ENCODE data around the gene TTC6. TPM values are rescaled to one million over a fixed set of nuclear protein-coding genes. Genes with fewer than 3 reads are reported as not detected.

The TTC6 gene
- total and polyA plus RNA-seq, 8 donors: 3.2 to 16.7 (median 13.9) TPM

- ATAC-seq: no peak
- H3K27me3 ChIP-seq: peaks cover 20 to 39% of the 10 kb centered on the region in 2 donors
- no peak for DNase-seq
- no peak overlapping the region for H3K27ac ChIP-seq
- no peaks in the 10 kb centered on the region for H3K36me3 ChIP-seq
- intact Hi-C loops (cut with DNase I): no loop called here
- H3K4me1 ChIP-seq: no peaks in the 10 kb centered on the region
- TF ChIP-seq CTCF (IDR thresholded peaks at IDR 0.05): no peak
- H3K4me3 ChIP-seq: no peak overlapping the region
- H3K9me3 ChIP-seq: peaks cover under 1 to 13% of the 10 kb centered on the region in 2 donors
Measured at GRCh38 chr14:37620856-37621255, 25.4 kb downstream of the TTC6 start.

- no peaks in the 10 kb centered on the region for H3K9me3 ChIP-seq
- no peak overlapping the region for H3K4me3 ChIP-seq
- DNase-seq (peak in 1 of 4 donors; percentile 75), ATAC-seq (no peak)
- H3K27ac ChIP-seq: no peak overlapping the region
- peaks cover 20 to 39% of the 10 kb centered on the region in 2 donors for H3K27me3 ChIP-seq
- intact Hi-C loops (cut with DNase I): no loop called here
- H3K36me3 ChIP-seq: no peaks in the 10 kb centered on the region
- H3K4me1 ChIP-seq: no peaks in the 10 kb centered on the region
- TF ChIP-seq CTCF (IDR thresholded peaks at IDR 0.05): no peak
Measured at GRCh38 chr14:37622231-37622923, 26.9 kb downstream of the TTC6 start.

GRCh38 chr14:37623426-37623951, 28.1 kb downstream of the TTC6 start:
- Histone ChIP-seq H3K4me1 (no peaks in the 10 kb centered on the region), H3K36me3 (no peaks in the 10 kb centered on the region), H3K27ac (no peak overlapping the region), H3K27me3 (peaks cover 20 to 39% of the 10 kb centered on the region in 2 donors), H3K4me3 (no peak overlapping the region), H3K9me3 (no peaks in the 10 kb centered on the region)
- TF ChIP-seq CTCF (IDR thresholded peaks at IDR 0.05): no peak
- DNase-seq (no peak), ATAC-seq (no peak)
- intact Hi-C loops (cut with DNase I): no loop called here

GRCh38 chr14:37623971-37624370, 28.5 kb downstream of the TTC6 start:
- no peaks in the 10 kb centered on the region for H3K4me1 ChIP-seq
- H3K27ac ChIP-seq: no peak overlapping the region
- TF ChIP-seq CTCF (IDR thresholded peaks at IDR 0.05): no peak
- intact Hi-C loops (cut with DNase I): no loop called here
- no peaks in the 10 kb centered on the region for H3K36me3 ChIP-seq
- no peak for DNase-seq
- H3K9me3 ChIP-seq: peaks cover 0 to 4% of the 10 kb centered on the region in 2 donors
- no peak overlapping the region for H3K4me3 ChIP-seq
- H3K27me3 ChIP-seq: peaks cover 20 to 39% of the 10 kb centered on the region in 2 donors
- no peak for ATAC-seq

- TF ChIP-seq CTCF (IDR thresholded peaks at IDR 0.05): no peak
- DNase-seq (no peak), ATAC-seq (no peak)
- intact Hi-C loops (cut with DNase I): no loop called here
- Histone ChIP-seq H3K36me3 (no peaks in the 10 kb centered on the region), H3K4me1 (no peaks in the 10 kb centered on the region), H3K4me3 (no peak overlapping the region), H3K9me3 (peaks cover 0 to 15% of the 10 kb centered on the region in 2 donors), H3K27me3 (peaks cover 20 to 31% of the 10 kb centered on the region in 2 donors), H3K27ac (no peak overlapping the region)
Measured at GRCh38 chr14:37625597-37626595, 30.5 kb downstream of the TTC6 start.
